Kidney capillary endothelial cell (primary cell): ENCODE results near the gene TPD52L1.
A peak's percentile ranks its signal among the peaks of the same experiment; 100 is the strongest.

Source experiments
- DNase-seq: peaks from one replicate; pipeline ENCODE4 v3.0.0-alpha.2; 2018; ENCODE audit warnings: low spot score

The TPD52L1 gene

DNA sequence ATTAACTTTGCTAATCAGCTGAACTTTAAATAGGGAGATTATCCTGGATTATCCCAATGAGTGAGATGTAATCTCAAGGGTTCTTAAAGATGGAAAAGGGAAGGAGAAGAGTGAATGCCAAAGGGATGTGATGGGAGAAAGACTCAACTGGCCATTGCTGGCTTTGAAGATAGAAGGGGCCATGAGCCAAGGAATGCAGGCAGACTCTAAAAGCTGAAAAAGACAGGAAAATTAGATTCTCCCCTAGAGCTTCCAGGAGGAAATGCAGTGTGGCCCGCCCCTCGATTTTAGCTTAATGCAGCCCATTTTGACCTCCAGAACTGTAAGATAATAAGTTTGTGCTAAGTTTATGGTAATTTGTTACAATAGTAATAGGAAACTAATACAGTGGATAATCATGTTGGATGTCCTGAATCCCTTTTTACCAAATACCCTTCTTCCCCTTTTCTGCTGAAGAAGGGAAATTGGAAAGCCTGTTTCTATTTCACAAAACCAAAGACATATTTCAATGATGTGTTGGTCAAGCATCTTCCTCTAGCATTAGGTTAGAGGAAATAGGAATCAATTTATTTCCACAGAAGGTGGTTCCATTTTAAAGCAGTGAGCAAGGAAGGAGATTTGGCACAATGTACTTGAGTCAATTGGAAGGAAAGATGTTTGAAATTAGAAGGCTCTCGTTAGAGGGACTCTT lies 151.5 kb downstream of the TPD52L1 start:
- DNase-seq = no peak

DNA sequence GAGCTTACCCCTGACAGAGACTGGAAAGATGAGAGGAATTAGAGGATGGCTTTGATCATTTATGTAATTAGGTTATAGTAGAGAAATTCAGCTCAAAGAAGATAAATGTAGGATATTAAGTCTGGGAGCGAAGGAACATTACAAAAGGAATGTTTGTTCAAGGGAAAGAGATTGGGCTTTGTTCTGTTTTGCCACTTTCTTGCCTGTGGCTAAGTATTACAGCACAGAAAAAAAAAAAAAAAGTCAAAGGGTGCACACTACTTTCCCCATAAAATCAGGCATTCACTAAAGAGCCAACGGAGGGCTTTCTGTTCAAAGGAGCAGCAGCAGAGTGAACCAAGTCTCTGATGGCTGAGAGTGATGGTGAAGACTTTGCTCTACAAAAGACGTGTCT lies 153.2 kb downstream of the TPD52L1 start:
- no peak for DNase-seq

DNA sequence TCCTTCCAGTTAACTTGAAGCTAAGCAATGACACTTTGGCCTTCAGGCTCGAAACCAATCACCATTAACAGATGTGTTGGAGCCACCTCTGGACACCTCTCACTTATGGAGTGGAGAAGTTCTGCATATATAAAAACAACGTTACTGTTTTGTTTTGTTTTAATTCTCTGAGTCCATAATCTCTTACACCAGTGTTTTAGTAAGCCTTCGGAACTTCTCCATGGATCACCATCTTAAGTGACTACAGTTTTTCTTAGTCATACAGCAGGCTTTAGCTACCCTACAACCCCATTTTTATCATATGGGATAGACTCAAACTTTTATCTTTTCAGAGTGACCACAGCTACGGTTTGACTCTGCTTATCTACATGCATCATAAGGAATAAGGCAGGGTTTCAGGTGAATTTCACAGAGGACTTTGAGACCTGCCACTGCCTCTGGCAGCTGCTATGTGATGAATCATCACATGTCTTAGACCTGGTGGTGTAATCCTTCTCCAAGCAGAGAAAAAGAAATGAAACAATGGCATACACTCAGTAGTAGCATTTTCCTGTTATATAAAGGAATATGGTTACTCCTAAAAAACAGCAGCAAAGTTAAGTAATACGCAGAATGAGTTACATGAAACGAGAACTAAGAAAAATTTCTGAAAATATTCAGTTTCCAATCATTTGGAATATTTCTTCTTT lies 153.7 kb downstream of the TPD52L1 start:
- no peak for DNase-seq

DNA sequence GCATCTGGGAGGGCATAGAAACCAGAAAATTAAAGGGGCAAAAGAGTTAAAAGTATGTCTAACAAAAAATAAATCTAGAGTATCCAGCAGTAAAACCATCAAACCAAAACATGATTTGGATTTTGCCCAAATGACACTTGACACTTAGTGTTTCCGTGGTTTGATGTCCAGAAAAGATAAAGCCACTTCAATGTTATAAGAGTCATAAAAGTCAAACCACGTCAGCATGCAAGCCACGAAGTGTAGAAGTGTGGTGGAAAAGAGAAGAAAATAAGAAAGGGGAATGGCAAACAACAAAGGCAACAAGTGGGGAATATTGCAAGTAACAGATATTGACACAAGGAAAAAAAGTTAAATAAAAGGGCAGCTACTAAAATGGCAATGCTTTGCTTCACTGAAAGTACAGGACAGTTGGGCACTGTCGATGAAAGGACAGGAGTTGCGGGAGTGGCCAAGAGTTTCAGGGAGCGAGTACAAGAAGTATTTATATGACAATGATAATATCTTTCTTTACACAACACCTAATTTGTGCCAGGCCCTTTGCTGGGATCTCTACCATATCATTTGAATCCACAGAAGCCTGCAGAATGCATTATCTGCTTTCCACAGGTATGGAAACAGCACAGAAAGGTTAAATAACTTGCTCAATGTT lies 154.5 kb downstream of the TPD52L1 start:
- no peak for DNase-seq

DNA sequence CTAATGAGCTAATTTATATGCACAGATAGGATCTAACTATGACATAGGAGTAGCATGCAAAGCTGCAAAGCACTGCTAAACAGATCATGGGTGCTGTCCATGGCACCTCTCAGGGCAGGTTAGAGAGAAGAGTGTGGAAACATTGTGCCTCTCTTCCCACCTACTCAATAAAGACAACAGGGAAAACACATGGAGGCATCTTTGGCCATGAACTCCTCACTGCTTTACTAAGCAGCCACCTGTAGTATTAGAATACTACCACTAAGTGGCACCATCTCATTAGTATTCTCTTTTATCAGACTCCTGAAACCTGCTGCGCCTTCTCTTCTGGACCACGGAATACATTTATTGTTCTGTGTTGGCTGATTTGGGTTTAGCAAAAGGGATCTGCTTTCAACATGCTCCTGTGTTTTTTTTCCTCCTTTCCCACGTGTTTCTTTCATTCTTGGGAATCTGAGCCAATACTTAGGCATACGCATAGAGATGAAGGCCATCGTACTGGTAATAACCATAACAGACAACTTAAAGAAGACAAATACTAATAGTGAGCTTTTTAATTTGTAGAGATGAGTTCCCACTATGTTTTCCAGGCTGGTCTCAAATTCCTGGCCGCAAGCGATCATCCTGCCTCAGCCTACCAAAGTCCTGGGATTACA lies 157.5 kb downstream of the TPD52L1 start:
- peak; percentile 71 for DNase-seq

DNA sequence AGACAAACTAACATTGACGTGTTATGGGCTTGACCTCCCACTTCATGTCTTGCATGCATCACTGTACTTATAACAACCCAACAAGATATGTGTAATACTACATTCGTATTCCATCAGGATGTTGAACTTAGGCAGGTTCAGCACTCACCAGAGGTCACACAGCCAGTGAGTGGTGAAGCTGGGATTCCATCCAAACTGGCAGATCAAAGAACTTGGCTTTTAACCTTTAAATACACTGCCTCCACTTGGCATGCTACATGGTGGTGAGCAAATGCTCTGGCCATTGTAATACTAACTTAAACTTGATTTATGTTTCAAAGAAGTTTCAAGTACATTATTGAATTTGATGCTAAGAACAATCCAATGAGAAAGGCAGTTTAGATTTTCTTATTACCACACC lies 158.9 kb downstream of the TPD52L1 start:
- no peak for DNase-seq

DNA sequence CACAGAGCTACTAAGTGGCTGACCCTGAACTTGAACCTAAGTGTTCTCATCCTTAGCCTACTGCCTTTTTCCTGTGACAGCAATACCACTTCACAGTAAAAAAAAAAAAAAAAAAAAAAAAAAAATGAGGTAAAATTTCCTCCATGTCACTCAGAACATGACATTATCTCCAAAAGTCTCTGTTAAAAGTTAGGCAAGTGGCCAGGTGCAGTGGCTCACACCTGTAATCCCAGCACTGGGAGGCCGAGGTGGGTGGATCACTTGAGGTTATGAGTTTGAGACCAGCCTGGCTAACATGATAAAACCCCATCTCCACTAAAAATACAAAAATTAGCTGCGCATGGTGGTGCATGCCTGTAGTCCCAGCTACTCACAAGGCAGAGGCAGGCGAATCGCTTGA lies 159.4 kb downstream of the TPD52L1 start:
- no peak for DNase-seq
